Activated T-cell treated with anti-CD3 and anti-CD28 coated beads, Interleukin-2, amount 50 U/mL, for 24 hours (primary cell): Measurements from ENCODE around the gene SGPP1.
A peak's percentile ranks its signal among the peaks of the same experiment; 100 is the strongest.
"Not testable (repeated sequence)": the region's sequence is repeated elsewhere in the genome, so short reads cannot be mapped to it uniquely, and the experiment has no call there.

Experiments used
- DNase-seq: peaks from one replicate; pipeline ENCODE4 v3.0.0-alpha.2; 2020
- H3K27ac Mint-ChIP-seq: 2 replicates; pipeline ENCODE4 v1.8.0; 2020; ENCODE audit warnings: mild to moderate bottlenecking, mixed read lengths
- H3K27me3 Mint-ChIP-seq: 2 replicates; pipeline ENCODE4 v1.8.0; 2020; ENCODE audit warnings: mixed read lengths
- H3K36me3 Mint-ChIP-seq: 2 replicates; pipeline ENCODE4 v1.8.0; 2020; ENCODE audit warnings: low read depth, mixed read lengths
- H3K4me1 Mint-ChIP-seq: 2 replicates; pipeline ENCODE4 v1.8.0; 2020; ENCODE audit warnings: low read depth, mixed read lengths
- H3K4me3 Mint-ChIP-seq: 2 replicates; pipeline ENCODE4 v1.8.0; 2020; ENCODE audit warnings: mild to moderate bottlenecking, moderate library complexity, mixed read lengths
- H3K9me3 Mint-ChIP-seq: 2 replicates; pipeline ENCODE4 v1.8.0; 2020; ENCODE audit warnings: mixed read lengths

SGPP1 gene

DNA sequence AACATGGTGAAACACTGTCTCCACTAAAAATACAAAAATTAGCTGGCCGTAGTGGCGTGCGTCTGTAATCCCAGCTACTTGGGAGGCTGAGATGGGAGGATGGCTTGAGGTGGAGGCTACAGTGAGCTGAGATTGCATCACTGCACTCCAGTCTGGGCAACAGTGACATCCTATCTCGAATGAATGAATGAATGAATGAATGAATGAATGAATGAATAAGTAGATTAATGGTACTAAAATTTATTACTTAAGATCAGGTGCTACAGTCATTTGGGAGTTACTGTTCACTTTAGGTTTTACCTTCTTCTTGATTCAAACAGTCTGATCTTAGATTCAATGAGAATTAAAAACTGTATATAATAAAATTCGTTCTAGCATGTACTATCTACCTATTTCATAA lies 54.6 kb downstream of the SGPP1 start:
- Mint-ChIP-seq H3K27ac (no peak overlapping the region), H3K9me3 (no peaks in the 10 kb centered on the region), H3K27me3 (no peaks in the 10 kb centered on the region), H3K36me3 (peaks cover 10% of the 10 kb centered on the region), H3K4me1 (no peaks in the 10 kb centered on the region), H3K4me3 (no peak overlapping the region)
- DNase-seq: no peak

DNA sequence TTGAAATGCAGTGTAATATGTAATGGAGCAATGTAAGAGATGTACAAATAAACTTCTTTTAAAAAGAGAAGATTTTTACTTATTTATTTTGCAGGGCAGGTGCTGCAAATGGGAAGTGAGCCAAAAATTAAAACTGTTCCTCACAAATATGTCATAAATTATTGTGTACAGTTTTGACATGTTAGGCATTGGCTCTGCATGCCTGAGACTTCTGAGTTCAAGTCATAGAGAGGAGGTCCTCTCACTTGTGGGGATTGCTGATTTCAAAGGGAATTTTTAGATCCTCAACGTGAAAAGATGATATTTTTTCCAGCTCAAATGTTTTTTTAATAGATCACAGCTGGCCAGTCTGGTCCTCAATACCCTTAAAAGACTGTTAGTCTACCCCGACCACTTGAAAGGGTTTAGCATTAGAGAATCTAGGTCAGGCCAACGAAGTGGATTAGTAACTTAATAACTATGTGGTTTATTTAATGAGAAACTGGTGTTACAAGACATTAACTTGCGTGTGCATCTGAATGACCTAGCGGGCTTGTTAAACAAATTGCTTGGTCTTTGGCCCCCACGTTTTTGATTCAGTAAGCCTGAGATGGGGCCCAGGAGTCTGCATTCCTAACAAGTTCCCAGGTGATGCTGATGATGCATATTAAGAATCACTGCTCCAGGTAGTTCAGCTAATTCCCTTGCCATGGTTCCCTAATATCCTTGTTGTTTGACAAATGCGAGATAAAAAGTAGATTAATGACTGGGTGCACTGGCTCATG lies 55.3 kb downstream of the SGPP1 start:
- no peak for DNase-seq
- H3K36me3 Mint-ChIP-seq: peaks cover 6% of the 10 kb centered on the region
- H3K27ac Mint-ChIP-seq: no peak overlapping the region
- H3K9me3 Mint-ChIP-seq: no peaks in the 10 kb centered on the region
- H3K4me3 Mint-ChIP-seq: no peak overlapping the region
- H3K27me3 Mint-ChIP-seq: no peaks in the 10 kb centered on the region
- no peaks in the 10 kb centered on the region for H3K4me1 Mint-ChIP-seq

DNA sequence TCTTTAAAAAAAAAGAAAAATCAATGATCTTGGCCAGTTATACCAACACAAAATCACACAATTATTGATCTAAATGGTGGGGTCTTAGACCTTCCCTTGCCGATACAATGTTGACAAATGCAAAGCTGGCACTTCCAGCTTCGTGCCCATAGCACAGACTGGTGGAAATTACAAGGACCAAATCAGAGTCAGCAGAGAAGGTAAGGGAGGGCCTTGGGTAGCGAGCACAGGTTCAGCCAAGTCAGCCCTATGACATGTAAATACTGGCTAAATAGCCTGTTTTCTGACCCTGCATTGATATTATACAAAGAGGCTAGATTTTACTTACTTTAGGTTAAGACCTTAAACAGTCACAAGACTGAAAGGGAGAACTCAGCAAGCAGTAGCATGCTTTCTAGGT lies 55.9 kb downstream of the SGPP1 start:
- no peaks in the 10 kb centered on the region for H3K9me3 Mint-ChIP-seq
- no peak overlapping the region for H3K4me3 Mint-ChIP-seq
- no peak overlapping the region for H3K27ac Mint-ChIP-seq
- H3K36me3 Mint-ChIP-seq: peaks cover 4% of the 10 kb centered on the region
- H3K4me1 Mint-ChIP-seq: no peaks in the 10 kb centered on the region
- DNase-seq: no peak
- H3K27me3 Mint-ChIP-seq: no peaks in the 10 kb centered on the region

DNA sequence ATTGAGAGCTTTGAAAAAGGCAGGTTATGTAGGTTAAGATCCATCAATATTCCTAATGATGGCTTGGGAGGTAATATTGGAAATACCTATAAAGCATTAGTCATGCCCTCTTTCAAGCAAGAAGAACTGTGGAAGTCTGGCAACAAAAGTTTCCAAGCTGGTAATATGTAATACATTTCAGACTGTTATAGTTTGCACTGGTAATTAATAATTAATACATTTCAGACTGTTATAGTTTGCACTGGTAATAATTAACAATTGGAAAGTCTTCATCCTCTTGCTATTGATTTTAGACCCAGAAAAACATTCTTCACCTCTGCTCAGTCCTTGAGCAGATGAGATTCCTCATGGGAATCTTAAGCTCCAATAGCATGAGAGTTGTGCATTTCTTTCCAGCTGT lies 57.2 kb downstream of the SGPP1 start:
- H3K36me3 Mint-ChIP-seq: no peaks in the 10 kb centered on the region
- no peaks in the 10 kb centered on the region for H3K27me3 Mint-ChIP-seq
- no peak overlapping the region for H3K27ac Mint-ChIP-seq
- no peaks in the 10 kb centered on the region for H3K4me1 Mint-ChIP-seq
- no peak for DNase-seq
- H3K4me3 Mint-ChIP-seq: no peak overlapping the region
- no peaks in the 10 kb centered on the region for H3K9me3 Mint-ChIP-seq

DNA sequence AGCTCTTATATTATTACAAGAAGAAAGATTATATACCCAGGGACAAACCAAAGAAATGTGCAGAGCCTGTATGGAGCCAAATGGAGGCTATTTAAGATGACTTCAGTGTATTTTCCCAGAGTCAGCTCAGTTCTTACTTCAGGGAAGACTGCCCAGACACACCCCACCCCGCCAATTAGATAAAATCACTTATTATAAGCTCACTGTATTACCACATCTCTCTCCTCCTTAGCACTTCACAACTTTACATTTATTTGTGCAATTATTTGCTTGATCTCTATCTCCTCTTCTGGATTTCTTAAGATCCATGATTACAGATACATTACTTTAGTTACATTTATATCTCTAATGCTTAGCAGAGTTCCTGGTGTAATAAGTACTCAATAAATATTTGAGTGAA lies 61.5 kb downstream of the SGPP1 start:
- H3K27ac Mint-ChIP-seq: no peak overlapping the region
- H3K4me1 Mint-ChIP-seq: no peaks in the 10 kb centered on the region
- H3K27me3 Mint-ChIP-seq: no peaks in the 10 kb centered on the region
- DNase-seq: no peak
- H3K9me3 Mint-ChIP-seq: no peaks in the 10 kb centered on the region
- no peak overlapping the region for H3K4me3 Mint-ChIP-seq
- H3K36me3 Mint-ChIP-seq: no peaks in the 10 kb centered on the region

DNA sequence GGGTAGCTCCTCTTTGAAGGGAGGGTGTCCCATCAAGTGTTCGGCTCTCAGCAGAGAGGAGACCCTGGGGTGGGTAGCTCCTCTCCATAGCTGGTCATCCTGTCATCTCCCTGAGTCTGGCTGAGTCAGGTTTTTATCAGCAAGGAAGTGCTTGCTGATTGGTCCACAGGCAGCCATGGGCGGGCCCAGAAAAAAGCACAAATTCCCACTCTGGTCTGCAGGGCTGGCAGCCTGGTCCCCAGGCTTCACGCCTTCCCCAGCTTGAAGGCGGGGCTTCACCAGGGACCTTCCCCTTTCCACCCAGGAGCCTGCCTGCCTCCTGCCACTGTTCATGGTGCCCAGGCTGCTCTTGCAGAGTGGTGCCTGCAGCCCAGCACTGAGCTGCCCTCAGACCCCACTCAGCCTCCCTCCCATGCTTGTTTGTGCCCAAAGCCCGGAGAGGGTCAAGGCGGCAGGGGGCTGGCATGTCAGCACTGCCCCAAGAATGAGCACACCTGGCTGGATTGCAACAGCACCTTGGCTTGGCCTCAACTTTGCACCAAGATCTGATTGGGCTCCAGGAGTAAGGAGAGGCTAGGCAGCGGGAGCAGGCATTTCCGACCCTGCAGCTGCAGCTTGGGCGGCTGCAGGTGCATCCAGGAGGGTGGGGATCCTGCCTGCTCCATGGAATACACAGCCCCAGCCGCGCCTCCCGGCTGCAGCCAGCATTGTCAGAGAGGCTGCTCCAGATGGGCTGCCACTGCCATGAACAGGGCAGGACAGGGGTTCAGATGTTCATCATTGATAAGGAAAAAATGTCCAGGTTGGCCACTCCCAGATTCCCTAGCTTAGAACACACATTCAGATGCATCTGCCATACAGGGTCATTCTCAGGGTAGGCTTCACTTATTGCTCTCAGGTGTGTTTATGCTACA lies 64.2 kb downstream of the SGPP1 start:
- H3K9me3 Mint-ChIP-seq: no peaks in the 10 kb centered on the region
- no peak overlapping the region for H3K27ac Mint-ChIP-seq
- DNase-seq: no peak
- no peaks in the 10 kb centered on the region for H3K4me1 Mint-ChIP-seq
- H3K36me3 Mint-ChIP-seq: peaks cover 5% of the 10 kb centered on the region
- H3K27me3 Mint-ChIP-seq: no peaks in the 10 kb centered on the region
- no peak overlapping the region for H3K4me3 Mint-ChIP-seq

DNA sequence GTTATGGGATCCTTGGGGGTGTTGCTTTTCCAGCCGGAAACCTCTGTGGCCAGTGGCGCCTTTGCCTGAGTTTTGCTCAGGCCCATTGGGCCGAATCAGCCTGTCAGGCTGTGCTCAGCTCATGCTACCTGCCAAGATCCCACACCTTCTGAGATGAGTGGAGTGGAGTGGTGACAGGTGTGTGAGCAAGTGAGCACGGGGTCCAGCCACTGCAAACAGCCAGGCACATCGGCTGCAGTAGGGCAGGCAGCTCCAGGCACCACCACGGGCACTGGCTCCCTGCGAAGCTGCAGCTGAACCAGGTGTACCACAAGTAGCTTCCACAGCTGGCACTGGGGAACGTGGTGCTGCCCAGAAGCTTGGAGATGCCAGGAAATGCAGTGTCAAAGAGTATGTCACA lies 65.1 kb downstream of the SGPP1 start:
- Mint-ChIP-seq H3K9me3 (no peaks in the 10 kb centered on the region), H3K27ac (no peak overlapping the region), H3K4me1 (no peaks in the 10 kb centered on the region), H3K27me3 (no peaks in the 10 kb centered on the region), H3K4me3 (no peak overlapping the region), H3K36me3 (peaks cover 5% of the 10 kb centered on the region)
- DNase-seq: no peak

DNA sequence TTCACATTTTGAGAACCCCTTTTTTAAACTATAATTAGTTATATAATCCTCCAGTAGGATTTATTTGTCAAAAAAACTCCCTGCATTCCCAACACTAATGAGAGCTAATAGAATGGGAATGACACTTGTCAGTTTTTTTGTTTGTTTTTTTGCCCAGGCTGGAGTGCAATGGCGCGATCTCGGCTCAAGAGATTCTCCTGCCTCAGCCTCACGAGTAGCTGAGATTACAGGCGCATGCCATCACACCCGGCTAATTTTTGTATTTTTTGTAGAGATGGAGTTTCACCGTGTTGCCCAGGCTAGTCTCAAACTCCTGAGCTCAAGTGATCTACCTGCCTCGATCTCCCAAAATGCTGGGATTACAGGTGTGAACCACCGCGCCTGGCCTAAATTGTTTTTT lies 66.0 kb downstream of the SGPP1 start:
- not testable (repeated sequence) for H3K9me3 Mint-ChIP-seq, H3K4me3 Mint-ChIP-seq, H3K4me1 Mint-ChIP-seq, H3K36me3 Mint-ChIP-seq, H3K27ac Mint-ChIP-seq, DNase-seq, H3K27me3 Mint-ChIP-seq

DNA sequence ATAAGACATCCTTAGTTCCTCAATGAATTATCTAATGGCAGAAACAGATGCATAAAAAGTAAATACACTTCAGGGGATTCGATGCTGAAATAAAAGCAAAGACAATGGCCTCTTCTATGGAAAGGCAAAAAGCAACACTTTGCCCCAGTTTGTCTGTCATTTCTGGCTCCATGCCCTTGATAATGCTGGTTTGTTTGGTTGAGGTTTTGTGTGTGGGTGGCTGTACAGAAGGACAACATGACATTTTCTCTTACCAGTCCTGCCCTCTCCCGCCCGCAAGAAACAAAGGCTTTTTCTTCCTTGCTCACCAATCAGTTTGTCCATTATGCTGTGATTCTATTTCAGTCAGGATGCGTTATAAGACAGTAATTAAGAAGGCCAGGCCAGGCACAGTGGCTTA lies 68.1 kb downstream of the SGPP1 start:
- H3K4me3 Mint-ChIP-seq: no peak overlapping the region
- peaks cover 7% of the 10 kb centered on the region for H3K36me3 Mint-ChIP-seq
- H3K9me3 Mint-ChIP-seq: no peaks in the 10 kb centered on the region
- no peak overlapping the region for H3K27ac Mint-ChIP-seq
- H3K4me1 Mint-ChIP-seq: no peaks in the 10 kb centered on the region
- no peaks in the 10 kb centered on the region for H3K27me3 Mint-ChIP-seq
- no peak for DNase-seq

DNA sequence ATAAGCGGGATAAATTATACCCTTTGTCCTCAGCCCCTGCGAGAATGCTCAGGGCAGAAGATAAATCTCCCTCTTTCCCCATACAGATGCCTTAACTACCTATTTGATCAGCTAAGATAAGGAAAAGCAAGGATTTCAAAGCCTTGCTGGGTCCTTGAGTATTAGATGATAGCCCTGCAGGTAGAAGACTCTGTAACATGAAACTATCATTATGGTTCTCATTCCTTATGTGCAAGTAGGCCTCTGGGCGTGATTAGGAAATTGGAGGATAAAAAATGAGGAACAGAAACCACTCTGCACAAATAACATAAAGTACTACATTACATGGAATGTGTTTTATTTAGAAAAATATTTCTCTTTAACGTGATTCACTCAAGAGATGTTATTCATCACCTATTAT lies 71.7 kb downstream of the SGPP1 start:
- no peaks in the 10 kb centered on the region for H3K27me3 Mint-ChIP-seq

DNA sequence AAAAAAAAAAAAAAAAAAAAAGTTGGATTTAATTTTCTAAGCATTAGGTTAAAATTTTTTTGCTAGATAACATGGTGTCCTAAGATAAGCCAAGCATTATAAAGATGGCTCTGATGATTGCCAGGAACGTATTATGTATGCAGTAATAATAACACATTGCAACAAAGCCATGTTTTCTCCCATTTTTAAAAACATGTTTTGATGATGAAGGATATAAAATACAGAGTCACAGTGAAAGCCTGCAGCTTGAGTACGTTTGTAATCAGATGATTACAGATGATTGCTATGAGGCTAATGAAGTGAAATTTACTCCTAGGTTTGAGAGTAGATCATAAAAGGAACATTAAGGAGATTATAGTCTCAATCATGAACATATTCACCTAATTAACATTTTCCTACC lies 72.9 kb downstream of the SGPP1 start:
- peaks cover 27% of the 10 kb centered on the region for H3K4me1 Mint-ChIP-seq
- no peaks in the 10 kb centered on the region for H3K9me3 Mint-ChIP-seq
- no peak overlapping the region for H3K4me3 Mint-ChIP-seq
- H3K27me3 Mint-ChIP-seq: no peaks in the 10 kb centered on the region
- DNase-seq: no peak
- peaks cover 15% of the 10 kb centered on the region for H3K36me3 Mint-ChIP-seq
- H3K27ac Mint-ChIP-seq: no peak overlapping the region

More for the DNA sequence above, 71.7 kb downstream of the SGPP1 start:
- H3K4me1 Mint-ChIP-seq: peaks cover 16% of the 10 kb centered on the region
- peaks cover 15% of the 10 kb centered on the region for H3K36me3 Mint-ChIP-seq
- H3K4me3 Mint-ChIP-seq: no peak overlapping the region
- H3K9me3 Mint-ChIP-seq: no peaks in the 10 kb centered on the region
- DNase-seq: no peak
- H3K27ac Mint-ChIP-seq: no peak overlapping the region

DNA sequence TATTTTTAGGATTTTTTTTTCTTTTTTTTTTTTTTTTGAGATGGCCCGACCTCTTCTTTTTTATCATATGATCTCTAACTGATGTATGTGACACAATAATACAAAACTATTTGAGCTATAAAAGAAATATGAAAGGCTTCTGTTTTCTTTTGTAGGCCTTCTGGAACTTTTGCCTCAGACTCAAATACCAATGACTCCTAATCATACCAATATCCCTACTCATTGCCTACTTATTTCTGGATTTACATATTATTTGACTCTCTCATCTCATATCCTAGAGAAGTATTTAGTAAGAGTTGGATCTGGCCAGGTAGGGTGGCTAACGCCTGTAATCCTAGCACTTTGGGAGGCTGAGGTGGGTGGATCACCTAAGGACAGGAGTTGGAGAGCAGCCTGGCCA lies 73.5 kb downstream of the SGPP1 start:
- Mint-ChIP-seq H3K36me3 (peaks cover 10% of the 10 kb centered on the region), H3K4me1 (peaks cover 31% of the 10 kb centered on the region), H3K4me3 (no peak overlapping the region), H3K9me3 (no peaks in the 10 kb centered on the region), H3K27ac (no peak overlapping the region), H3K27me3 (no peaks in the 10 kb centered on the region)
- DNase-seq: no peak

DNA sequence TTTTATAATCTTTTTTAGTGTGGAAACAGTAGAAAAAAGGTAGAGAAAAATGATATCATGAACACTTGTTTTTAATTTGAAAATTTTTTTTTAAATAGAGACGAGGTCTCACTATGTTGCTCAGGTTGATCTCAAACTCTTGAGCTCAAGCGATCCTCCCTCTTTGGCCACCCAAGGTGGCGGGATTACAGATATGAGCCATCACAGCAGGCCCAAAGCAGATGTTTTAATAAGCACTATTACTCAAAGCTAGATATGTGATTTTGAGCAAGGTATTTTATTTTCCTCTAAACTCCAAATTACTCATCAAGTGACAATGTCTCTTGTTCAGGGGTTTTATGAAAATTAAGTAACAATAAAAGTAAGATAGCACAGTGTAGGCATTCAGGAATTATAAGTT lies 75.5 kb downstream of the SGPP1 start:
- Mint-ChIP-seq H3K36me3 (peaks cover 18% of the 10 kb centered on the region), H3K27me3 (no peaks in the 10 kb centered on the region)

DNA sequence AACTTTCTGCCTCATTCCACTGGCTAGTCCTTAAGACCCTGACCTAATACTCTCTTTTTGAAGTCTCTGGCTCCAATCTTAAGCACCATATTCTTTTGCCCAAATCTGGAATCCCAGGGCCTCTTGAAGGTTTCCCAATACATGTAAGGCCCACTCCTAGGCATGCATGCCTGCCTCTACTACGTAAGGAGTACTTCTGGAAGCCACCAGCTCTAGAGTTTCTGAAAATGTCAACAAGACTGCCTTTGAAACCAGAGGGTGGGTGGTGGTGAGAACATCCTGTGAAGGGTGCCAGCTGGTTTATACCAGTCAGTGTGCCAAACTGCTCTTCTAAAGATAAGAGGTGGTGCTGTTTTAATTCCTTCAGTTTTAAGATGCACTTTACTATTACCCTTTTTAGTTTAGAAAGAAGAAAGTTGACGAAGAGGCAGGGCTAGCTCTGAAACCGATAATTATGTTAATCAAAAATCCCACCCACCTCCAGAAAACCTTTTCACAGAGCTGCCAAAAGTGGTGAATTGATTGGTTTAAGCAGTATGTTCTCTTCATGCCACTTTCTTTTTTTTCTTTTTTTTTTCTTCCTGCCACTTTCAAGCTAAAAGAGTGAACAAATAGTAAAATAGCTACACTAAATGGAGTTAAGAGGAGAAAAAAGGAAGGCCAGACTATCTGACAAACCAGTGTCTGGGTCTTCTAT lies 77.5 kb downstream of the SGPP1 start:
- peaks cover 20% of the 10 kb centered on the region for H3K36me3 Mint-ChIP-seq
- no peaks in the 10 kb centered on the region for H3K9me3 Mint-ChIP-seq
- DNase-seq: peak; percentile 41
- peak overlapping the region; percentile 93 for H3K27ac Mint-ChIP-seq
- no peaks in the 10 kb centered on the region for H3K27me3 Mint-ChIP-seq
- peak overlapping the region; percentile 28 for H3K4me3 Mint-ChIP-seq
- peaks cover 50% of the 10 kb centered on the region for H3K4me1 Mint-ChIP-seq

More for the DNA sequence above, 75.5 kb downstream of the SGPP1 start:
- peaks cover 44% of the 10 kb centered on the region for H3K4me1 Mint-ChIP-seq
- H3K27ac Mint-ChIP-seq: peak overlapping the region; percentile 76
- H3K4me3 Mint-ChIP-seq: no peak overlapping the region
- no peaks in the 10 kb centered on the region for H3K9me3 Mint-ChIP-seq
- no peak for DNase-seq
